ENCODE data around the gene PGAP1.
"Not testable (repeated sequence)": the region's sequence is repeated elsewhere in the genome, so short reads cannot be mapped to it uniquely, and the experiment has no call there.

The PGAP1 gene

DNA sequence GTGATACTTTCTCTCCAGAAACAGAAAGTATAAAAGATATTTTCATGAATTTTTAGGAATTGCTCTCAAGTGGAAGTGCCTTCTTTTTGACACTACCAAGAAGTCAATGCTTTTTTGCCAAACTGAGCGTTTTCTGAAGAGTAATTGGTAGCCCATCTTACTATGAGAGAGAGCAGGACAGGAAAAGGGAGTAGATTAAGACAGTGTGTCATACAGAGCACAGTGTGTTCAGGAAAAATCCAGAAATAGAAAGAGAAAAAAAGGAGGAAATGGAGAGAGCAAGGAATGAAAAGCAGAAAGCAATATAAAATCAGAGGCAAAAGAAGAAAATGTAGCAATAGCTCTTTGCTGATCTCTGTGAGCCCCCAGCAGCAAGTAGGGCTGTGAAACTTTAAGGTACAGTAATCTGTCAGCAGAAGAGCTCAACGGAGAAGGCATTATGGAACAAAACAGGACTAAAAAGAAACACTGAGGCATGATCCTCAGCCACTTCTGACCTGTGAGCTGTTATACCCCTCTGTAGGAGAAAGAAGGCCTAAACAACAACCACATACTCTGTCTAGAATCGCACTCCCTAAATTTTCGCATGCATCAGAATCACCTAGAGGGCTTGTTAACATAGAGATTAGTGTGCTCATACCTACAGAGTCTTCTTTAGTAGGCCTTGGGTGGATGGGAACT is 15.0 kb upstream of the PGAP1 start:
- DNase-seq = no peak

DNA sequence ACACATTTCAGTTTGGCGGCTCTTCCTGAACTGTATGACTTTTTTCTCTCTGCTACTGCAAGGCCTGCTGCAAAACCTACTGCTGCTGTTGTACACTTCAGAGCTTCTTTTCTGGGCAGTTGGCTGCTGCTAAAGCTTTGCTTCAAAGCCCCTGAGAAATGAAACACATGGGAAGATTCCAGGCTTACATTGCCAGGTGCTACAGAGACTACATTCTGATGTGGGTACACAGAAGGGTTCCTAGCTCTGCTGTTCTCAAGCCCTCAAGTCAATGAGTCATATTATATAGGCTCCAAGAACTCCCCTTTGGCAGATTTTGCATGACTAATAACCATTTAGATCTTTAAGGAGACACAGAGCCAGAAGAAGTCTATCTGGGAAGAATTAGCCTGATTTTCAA is 12.9 kb upstream of the PGAP1 start:
- no peak for DNase-seq

DNA sequence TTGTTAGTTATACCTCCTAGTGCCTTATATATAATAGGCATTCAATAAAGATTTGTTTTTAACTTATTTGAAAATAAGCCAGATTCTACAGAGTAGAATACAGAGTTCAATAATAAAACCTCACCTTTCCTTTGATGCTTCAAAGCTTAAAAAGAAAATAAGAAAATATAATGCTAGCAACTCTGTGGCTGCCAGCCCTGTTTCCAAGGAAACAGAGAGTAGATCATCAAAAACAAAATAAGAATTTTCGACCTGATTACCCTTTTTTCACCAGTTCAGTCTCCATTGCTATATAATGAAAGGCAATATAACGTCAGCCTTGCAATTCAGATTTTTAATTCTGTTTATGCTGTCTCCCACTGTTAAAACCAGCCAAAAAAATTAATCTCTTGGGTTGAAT is 8.9 kb upstream of the PGAP1 start:
- no peak for DNase-seq

DNA sequence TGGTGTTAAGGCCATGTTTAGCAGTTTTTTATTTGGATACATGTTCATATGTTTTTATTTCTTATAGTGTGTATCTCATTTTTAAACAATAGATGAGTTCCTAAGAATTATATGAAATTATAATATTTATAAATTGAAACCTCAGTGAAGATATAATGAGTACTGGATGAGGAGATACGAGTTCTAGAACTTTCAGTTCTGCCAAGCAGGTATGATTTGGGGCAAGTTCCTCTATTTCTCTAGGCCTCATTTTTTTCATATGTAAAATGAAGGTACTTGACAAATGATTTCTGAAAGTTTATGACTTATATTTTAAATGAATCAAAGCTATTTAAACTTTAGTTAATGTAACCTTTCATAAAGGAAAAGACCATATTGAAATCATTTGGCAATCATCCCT is 8.2 kb upstream of the PGAP1 start:
- no peak for DNase-seq

DNA sequence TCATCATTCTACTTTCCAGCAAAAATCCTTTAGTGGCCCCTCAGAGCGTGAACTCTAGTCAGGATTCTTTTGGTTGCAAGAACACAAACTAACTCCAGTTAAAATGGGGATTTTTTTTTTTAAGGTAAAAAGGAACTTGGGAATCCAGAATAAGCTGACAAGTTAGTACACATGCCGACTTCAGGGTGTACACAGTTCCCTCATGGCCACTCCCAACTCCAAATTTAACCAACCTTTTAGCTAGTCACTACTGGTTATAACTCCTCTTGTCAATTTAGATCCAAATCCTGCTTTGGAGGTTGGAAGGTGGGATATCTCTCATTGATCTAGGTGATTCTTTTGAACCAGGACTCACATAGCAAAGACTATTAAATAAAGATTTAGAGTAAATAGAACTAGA is 5.0 kb upstream of the PGAP1 start:
- DNase-seq = no peak

DNA sequence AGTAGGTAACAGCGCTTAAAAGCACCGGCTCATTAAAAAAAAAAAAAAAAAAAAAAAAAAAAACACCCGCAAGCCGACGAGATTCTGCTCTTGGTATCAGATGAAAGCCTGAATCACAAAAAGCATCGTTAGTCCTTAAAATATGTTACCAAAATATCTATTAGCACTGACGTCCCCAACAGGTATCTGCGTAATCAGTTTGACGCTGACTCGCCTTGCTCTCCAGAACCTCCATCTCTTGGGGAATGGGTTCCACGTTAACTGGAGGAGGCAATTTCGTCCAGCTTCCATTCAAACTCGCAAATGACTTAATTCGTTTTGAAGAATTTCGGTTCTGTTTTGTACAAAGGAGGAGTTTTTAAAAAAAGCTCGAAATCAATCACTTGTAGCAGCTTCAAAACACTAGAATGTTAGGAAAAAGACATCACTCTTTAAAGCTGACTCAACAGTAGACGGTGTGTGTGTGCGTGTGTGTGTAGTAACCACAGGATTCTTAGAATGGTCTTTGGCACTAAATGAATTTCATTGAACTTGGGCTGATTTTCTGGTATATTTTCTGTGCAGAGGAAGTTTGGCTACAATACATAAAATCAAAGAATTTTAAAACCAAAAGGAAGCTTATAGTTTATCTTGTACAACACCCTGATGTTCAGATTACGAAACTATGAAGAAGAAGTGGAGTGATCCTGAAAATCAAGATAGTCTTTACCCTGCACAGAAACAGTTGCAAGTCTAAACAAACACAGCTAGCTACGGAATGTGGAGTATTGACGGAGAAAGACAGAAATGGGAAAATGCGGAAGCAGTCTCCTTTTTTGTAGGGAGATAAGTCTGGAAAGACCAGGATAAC is 1.1 kb upstream of the PGAP1 start:
- peak; percentile 52 to 55 for DNase-seq

DNA sequence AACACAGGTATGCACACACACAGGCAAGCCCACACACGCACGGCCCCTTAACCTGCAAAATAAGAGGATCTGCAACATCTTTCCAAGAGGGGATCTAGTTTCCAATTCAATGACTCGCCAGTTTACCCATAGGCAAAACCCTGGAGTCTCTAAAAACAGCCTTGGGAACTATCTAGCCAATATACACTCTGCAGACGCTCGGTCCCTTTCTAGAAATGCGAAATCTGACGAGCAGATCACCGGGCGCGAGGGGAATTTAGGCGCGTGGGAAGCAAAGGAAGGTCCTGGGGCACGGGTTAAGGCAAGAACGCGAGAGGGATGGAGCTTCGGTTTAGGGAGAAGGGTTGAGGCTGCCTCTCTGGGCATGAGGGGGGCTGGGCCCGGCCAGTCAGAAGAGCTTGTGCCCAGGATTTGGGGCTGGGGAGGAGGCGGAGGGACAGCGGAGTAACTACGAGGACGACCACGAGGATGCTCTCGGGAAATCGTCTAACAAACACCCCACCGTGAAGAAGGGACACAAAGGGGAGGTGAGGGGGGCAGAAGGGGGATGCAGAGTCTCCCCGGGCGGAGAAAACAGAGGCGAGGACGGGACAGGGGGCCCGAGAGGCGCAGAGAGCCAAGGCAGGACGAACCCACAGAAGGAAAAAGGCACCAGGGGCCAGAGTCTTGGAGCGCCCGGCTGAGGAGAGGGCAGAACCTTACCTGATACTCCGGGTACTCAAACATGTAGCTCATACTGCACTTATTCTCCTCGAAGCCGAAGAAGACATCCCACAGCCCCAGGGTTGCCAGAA is 542 bp downstream of the PGAP1 start:
- DNase-seq = peak; percentile 22 to 60

DNA sequence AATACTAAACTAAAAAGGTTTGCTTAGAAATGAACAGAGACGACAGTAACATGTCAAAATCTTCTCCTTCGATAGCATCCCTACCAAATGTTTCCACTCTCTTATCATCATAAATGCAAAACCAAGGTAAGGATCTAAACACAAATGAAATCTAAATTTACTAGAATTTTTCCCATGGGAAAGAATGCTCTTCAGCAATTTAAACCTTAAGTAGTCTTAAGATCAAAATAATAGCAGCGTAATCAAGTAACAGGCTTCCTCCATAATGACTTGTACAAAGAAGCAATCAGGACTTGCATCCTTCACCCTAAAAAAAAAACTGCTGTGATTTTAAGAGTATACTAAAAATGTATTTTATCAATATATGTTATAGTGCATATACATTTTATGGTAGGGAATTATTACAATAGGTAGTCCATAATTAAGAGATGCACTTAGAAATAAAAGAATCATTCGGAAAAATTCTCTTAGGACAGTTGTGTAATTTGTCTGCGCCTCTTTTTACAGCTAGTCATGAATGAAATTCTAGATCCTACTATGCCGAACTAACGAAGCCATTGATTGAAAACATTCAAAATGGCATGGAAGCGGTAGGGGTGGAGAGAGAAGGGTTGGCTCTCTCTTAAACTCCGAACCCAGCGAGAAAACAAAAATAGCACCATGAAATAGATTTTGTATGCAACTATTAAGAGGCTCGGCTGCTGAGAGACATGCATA is 1.3 kb downstream of the PGAP1 start:
- DNase-seq = no peak

DNA sequence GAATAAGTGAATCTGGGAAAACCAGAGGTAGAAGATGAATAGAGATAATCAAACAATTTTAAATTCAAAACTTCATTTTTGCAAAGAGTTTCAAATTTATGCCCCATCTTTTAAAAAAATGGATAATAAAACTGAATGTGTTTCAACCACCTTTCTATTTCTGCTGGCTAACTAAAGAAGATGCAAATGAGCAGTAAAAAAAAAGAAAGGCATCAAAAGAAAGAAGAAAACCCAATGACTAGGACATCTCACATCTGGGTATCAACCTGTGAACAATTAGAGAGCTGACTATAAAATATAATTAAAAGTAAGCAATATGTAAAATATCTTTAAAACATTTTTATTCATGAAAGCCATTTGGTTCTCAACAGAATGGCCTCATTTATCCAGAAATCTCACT is 2.5 kb downstream of the PGAP1 start:
- DNase-seq = no peak

DNA sequence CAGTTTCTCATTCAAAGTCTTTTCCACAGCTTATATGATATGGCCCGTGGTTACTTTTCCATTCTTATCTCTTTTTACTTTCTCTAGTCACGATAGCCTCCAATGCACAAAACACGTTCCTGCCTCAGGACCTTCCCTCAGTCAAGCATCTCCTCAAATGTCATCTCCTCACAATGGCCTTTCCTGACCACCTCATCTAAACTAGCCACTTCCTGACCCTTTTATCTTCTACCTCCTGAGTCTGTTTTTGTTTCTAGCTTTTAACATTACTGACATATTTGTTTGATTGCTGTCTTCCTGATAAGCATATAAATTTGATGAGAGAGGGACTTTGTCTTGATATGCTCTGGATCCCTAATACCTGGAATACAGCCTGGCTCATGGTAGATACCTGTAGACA is 7.6 kb downstream of the PGAP1 start:
- no peak for DNase-seq

DNA sequence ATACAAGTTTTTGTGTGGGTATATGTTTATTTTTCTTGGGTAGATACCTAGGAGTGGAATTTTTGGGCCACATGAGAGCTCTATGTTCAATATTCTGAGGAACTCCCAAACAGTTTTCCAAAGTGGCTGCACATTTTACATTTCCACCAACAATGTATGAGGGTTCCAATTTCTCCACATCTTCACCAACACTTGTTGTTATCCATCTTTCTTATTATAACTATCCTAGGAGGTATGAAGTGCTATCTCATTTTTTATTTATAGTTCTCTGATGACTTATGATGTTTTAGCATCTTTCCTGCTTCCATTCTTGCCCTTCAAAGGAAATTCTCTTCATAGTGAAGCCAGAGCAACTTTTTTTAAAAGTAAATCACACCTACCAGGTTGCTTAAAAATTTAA is 8.7 kb downstream of the PGAP1 start:
- DNase-seq = no peak

DNA sequence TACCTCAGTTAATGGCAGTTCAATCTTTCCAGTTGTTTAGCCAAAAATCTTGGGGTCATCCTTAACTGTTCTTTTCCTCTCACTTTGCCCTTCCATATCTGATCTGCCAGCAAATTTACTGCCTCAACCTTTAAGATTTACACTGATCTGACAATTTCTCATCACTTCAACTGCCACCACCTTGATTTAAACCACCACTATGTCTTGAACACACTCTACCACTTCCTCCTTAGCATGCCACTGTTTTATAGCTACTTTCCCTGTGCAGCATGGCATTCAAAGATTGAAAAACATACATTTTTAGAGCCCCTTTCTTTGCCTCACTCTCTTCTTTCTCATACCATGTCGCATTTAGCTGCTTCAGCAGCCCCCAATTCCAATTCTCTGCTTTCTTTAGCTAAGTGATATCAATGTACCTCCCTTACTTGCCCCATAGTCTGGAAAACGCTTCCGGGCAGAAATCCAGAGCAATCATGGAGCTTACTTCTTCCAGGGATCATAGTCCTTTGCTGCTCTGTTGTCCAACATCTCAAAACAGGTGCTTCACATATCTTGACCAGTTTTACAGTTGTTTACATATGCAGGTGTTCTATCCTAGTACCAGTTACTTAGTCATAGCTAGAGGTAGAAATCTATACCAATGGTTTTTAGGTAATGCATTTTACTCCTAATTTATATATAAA is 10.9 kb downstream of the PGAP1 start:
- DNase-seq = no peak

DNA sequence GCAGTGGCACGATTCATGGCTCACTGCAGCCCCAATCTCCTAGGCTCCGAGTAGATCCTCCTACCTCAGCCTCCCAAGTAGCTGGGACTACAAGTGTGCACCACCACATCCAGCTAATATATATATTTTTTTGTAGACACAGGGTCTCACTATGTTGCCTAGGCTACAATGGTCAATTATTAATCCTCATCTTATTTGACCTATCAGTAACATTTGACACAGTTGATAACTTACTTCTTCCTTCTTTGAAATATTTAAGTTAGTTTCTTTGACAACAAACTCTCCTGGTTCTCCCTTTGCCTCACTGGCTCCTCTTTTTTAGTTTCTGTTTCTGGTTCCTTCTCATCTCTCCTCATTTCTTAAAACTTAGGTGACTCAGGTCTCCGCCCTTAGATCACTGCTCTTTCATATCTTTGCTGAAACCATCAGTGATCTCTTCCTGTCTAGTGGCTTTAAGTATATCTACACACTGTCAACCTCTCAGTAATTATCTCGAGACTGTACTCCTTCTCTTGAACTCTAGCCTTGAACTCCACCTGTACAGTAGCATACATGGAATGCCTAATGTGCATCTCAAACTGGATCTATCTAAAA is 11.5 kb downstream of the PGAP1 start:
- DNase-seq = no peak

DNA sequence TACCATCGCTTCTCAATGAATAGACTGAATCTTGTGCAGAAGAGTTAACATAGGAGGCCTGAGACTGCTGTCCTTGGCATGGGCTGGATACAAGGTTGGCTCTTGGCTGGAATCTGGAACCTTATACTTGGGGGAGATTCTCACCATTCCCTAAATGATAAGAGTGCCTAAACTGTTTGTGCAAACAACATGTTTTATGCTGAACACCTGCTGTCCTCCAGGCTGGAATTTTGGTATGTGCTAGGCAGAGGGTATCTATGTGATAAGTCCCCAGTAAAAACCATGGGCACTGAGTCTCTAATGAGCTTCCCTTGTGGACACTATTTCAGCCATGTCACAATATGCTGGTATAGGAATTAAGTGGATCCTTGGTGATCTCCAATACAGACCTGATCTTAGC is 12.8 kb downstream of the PGAP1 start:
- no peak for DNase-seq

DNA sequence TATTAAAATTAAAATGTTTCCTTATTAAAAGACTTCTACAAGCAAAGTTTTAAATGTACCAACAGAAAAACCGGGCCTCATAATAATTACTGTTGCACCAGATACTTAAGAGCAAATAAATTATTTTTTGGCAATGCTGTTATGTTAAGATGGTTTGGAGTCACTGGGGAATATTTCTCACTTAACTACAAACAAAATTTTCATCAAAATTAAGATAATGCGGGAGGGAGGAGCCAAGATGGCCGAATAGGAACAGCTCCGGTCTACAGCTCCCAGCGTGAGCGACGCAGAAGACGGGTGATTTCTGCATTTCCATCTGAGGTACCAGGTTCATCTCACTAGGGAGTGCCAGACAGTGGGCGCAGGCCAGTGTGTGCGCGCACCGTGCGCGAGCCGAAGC is 21.1 kb downstream of the PGAP1 start:
- not testable (repeated sequence) for DNase-seq

DNA sequence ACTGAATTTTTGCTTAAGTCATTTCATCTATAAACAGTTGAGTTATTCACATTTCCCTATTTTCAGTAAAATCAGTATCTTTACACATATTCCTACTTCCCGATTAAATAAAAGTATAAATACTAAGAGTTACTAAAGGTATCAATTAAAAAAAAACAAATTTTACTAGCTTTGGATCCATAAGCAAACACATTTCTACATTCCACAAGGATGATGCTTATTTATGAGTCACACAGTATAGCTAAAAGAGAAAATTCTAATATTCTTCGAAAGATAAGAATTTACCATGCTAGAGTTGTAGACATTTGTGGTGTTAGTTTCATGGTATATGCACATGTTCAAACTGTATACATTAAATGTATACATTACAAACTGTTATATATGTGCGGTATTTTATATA is 23.7 kb downstream of the PGAP1 start:
- no peak for DNase-seq

DNA sequence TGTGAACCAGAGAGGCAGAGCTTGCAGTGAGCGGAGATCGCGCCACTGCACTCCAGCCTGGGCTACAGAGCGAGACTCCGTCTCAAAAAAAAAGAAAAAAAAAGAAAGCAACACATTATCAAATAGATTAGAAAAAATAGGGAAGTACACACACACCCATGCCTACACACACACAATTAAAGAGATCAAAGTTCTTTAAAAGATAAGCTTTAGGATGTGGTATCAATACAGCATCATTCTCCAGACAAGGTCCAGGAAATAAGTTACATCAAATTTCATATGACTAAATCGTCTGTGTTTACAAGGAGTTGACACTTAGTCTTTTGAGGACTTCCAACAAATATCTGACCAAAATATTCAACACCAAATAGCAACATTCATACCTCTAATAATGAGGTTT is 25.7 kb downstream of the PGAP1 start:
- DNase-seq = no peak

DNA sequence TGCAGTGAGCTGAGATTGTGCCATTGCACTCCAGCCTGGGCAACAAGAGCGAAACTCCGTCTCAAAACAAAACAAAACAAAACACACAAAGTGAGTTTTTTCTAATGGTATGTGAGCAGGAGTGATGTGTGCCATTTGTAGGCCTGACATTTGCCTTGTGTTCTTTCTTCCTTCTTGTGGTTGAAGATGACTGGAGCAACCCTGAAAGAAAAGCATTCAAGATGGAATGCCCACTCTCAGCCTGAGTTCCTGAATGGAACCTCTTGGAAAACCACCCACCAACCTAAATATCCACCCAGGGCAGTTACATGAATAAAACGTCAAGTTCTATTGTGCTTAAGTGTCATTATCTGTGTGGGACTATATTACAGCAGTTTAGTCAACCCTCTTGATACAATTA is 26.5 kb downstream of the PGAP1 start:
- DNase-seq = no peak

DNA sequence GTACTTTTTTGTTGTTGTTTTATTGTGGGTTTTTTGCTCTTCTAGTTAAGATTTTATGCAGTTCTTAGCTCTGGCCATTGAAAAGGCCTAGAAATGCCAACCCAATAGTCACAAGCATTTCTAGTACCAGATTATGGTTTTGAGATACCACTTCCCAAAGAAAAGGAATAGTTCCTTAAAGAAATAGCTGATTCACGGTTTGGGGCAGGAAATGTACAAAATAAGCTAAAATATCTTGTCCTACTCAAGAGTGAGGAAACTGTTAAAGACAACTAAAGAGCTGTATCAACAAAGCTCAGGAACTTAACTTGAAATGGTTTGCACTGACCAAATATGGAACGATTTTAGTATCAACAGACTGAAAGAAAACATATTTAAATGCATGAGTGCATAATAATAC is 35.4 kb downstream of the PGAP1 start:
- DNase-seq = no peak

DNA sequence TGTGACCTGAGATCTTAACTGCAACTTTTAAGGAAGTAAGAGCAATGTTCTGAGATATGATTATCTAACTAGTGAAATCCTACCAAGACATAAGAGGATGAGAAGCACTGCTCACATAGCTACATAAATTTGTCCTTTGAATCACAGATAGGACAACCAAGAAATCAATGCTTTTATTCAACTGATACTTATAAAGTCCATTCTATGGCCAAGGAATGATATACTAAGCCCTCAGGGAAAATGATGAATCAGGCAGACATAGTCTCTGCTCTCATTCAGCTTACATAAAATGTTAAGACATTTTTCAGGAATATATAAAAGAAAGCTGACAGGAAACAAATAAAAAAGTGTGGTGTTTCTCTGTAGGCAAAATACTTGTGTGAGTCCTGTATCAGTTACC is 39.1 kb downstream of the PGAP1 start:
- DNase-seq = no peak

DNA sequence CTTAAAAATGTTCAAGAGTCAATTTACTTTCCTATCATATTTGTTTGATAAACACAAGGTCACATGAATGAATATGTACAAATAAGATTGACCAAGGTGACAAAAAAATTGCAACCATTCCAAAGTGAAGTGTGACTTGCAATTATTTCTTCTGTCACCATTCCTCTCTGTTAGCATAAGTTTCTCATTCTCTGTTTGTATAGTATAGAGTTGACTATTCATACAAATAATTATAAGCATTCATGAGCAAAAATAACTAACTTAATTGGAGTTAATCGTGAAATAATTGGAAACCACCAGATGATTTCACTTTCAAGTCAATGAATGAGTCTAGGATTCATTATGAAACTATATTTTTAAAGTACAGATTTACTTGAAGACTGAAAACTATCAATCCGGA is 42.1 kb downstream of the PGAP1 start:
- DNase-seq = peak in 1 of 2 experiments; percentile 17

DNA sequence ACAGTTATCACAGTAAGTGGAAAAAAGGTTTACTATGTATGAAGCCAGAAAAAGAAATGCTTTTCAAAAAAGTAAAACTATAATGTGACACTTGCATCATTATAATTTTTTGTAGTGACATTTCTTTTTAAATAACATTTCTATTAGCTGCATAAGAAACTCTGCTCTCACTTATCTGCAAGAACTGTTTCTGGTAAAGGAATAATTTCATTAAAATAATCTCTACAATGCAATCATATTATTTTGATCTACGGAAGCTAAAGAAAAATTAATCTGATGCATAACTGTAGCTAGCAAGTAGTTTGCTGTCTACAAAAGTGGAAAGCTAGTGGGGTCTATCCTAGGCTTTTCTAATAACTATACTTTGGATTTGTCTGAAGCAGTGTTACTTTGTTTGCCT is 50.1 kb downstream of the PGAP1 start:
- no peak for DNase-seq
